GM11168 (cell line): ENCODE data around the gene ANKUB1.
"Not testable (repeated sequence)": the region's sequence is repeated elsewhere in the genome, so short reads cannot be mapped to it uniquely, and the experiment has no call there.

Source experiments
- in situ Hi-C: fragments of 300-500 bp; cut with MboI; formaldehyde crosslinking; loops from one replicate; pipeline ENCODE4 v1.12.0; 2022; ENCODE audit warnings: low sequenced_read_pairs; ENCODE audit not compliant: unreplicated experiment

ANKUB1 gene

DNA sequence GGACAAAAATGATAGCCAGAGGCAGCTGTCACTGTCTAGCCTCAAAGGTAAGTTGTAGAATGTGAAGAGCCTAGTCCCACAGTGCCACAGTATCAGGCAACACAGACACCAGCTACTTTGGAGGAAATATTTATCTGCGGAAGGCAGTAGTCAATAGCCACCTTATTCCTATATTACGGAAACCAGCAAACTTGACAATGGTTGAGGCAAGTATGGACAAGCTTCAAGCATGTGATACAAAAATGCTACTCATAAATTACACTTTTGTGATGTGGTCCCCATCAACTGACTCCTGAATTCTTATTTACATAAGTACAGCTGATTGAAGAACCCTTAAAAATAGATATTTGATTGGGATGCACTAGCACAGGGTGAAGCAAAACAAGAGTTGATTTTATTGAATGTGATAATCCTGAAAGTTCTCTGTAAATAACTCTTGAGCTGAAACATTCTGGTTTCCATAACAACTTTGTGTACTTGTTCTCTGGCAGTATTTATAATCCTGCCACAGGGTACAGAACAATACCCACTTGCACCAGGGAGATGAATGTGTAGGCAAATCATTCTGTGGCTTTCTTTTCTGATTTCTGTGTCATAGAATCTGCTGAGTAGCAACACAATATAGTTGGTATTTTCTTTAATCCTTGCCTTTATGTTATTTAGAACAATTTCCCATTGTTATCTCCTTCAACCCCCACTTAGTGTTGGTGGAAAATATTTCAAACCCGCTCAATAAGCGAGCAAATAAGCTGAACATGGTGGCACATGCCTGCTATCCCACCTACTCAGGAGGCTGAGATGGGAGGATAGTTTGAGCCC is at the start of gene ANKUB1:
ANKUB1 (minus strand) TSS at position 103 of the 819 bp plus-strand sequence. CDS start 188 bp downstream, outside the sequence.
- in situ Hi-C loops: no loop called here

- in situ Hi-C loops: no loop called here
Measured at GRCh38 chr3:149839896-149840295, 47.5 kb upstream of the ANKUB1 start.

DNA sequence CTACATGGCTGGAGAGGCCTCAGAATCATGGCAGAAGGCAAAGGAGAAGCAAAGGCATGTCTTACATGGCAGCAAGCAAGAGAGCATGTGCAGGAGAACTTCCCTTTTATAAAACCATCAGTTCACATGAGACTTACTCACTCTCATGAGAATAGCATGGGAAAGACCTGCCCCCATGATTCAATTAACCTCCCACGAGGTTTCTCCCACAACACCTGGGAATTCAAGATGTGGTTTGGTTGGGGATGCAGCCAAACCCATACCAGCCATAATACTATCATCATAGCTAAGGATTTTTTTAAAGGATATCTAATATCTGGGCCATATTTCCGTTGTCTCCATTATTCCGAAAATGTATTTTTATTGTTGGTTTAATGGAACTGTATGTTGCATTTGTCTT is 47.1 kb upstream of the ANKUB1 start:
- in situ Hi-C loops: not testable (repeated sequence)

DNA sequence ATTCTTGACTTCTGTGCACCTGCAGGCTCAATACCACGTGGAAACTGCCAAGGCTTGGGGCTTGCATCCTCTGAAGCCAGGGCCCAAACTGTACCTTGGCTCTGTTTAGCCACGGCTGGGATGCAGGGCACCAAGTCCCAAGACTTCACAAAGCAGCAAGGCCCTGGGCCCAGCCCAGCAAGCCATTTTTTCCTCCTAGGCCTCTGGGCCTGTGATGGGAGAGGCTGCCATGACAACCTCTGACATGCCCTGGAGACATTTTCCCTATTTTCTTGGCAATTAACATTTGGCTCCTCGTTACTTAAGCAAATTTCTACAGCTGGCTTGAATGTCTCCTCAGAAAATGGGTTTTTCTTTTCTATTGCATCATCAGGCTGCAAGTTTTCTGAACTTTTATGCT is 46.1 kb upstream of the ANKUB1 start:
- in situ Hi-C loops: not testable (repeated sequence)

DNA sequence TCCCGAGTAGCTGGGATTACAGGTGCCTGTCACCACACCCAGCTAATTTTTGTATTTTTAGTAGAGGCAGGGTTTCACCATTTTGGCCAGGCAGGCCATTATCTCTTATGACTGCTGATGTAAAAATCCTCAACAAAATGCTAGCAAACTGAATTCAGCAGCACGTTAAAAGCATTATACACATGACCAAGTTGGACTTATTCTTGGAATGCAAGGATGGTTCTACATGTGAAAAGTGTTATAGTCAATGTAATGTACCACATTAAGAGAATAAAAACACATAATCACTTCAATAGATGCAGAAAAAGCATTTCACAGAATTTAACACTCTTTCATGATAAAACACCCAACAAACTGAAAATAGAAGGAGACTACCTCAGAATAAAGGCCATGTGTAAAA is 40.9 kb upstream of the ANKUB1 start:
- in situ Hi-C loops: no loop called here

GRCh38 chr3:149832086-149832485 is 39.7 kb upstream of the ANKUB1 start:
- in situ Hi-C loops: no loop called here

DNA sequence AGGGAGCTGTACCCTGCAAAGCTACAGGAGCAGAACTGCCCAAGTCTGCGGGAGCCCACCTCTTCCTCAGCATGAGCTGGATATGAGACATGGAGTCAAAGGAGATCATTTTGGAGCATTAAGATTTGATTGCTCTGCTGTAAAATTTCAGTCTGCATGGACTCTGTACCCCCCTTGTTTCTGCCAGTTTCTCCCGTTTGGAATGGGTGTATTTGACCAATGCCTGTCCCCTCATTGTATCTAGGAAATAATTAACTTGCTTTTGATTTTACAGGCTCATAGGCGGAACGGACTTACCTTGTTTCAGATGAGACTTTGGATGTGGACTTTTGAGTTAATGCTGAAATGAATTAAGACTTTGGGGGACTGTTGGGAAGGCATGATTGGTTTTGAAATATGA is 39.0 kb upstream of the ANKUB1 start:
- in situ Hi-C loops: no loop called here

DNA sequence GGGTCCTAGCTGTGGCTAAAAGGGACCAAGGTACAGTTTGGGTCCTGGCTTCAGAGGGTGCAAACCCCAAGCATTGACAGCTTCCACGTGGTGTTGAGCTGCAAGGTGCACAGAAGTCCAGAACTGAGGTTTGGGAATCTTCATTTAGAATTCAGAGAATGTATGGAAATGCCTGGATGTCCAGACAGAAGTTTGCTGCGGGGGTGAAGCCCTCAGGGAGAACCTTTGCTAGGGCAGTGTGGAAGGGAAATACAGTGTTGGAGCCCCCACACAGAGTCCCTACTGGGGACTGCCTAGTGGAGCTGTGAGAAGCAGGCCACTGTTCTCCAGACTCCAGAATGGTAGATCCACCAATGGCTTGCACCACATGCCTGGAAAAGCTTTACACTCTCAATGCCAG is 38.5 kb upstream of the ANKUB1 start:
- in situ Hi-C loops: no loop called here

- in situ Hi-C loops: not testable (repeated sequence)
Measured at GRCh38 chr3:149829631-149830030, 37.3 kb upstream of the ANKUB1 start.

- in situ Hi-C loops: no loop called here
Measured at GRCh38 chr3:149828390-149828789, 36.0 kb upstream of the ANKUB1 start.

DNA sequence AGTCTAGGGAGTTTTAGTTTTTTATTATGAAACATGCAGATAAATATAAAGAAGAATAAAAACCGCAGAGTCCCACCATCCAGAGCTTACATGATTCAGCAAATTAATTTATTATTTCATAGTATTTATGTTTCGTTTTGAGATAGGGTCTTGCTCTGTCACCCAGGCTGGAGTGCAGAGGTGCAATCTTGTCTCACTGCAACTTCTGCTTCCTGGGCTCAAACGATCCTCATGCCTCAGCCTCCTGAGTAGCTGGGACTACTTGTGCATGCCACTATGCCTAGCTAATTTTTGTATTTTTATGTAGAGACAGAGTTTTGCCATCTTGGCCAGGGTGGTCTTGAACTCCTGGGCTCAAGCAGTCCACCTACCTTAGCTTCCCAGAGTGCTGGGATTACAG is 34.3 kb upstream of the ANKUB1 start:
- in situ Hi-C loops: no loop called here

GRCh38 chr3:149820183-149820582 is 27.8 kb upstream of the ANKUB1 start:
- in situ Hi-C loops: no loop called here

DNA sequence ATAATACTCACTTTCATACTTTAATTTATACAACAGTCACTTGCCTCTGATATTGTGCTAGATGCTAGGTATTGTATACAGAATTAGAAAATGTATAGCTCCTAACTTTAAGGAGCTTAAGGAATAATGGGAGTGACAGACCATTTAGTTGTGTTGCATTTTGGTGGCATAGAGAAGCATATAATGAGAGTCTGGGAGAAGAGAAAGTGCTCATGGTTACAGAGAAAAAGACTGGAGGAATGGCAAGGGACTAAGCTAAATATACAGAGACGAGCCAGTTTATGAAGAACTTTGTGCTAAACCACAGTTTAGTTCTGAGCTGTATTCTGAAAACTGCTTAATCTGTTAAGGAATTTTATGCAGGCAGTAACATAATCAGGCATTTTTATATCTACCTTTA is 27.1 kb upstream of the ANKUB1 start:
- in situ Hi-C loops: no loop called here

DNA sequence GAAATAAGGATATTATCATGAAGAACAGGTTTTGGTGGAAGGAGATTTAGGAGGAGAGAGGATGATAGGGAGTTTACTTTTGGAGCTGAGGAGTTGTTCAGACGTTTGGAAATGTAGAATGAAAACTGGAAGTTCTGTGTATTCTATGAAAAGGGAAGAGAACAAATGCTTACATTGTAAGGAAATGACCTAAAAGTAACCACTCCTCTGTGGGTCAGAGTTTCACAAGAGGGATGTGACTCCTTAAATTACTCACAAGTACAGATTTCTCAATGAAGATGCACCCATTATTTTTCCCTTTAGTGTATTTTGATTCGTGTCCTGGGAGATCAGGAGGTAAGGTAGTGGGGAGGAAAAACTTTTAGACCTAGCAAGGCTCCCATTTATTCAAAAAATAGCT is 24.6 kb upstream of the ANKUB1 start:
- in situ Hi-C loops: no loop called here

DNA sequence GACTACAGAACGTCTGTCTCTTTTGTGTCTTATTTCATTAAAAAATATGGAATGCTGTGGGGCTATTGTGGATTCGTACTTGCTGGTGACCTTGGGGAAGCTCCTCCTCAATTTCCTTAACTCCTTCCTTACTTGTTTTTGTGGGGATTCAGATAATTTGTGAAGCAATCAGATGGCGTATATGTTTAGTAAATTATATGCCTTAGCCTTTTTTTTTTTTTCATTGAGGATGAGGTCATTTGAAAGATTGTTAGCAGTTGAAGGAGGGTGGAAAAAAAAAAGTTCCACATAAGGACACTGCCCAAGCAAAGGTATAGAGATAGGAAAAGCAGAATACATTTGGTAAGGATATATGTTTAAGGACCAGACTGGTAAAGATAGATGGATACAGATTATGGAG is 24.0 kb upstream of the ANKUB1 start:
- in situ Hi-C loops: no loop called here

DNA sequence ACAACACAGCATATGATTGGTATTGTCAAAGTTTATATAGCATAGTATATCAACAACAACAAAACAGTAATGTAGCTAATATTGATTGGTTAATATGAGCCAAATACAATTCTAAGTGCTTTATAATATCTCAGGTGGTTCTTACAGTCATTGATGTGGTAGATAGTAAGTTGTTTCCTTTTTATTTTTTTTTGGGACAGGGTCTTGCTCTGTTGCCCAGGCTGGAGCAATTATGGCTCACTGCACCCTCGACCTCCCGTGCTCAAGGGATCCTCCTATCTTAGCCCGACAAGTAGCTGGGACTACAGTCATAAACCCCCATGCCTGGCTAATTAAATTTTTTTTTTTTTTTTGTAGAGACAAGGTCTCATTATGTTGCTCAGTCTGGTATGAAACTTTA is 23.4 kb upstream of the ANKUB1 start:
- in situ Hi-C loops: no loop called here

DNA sequence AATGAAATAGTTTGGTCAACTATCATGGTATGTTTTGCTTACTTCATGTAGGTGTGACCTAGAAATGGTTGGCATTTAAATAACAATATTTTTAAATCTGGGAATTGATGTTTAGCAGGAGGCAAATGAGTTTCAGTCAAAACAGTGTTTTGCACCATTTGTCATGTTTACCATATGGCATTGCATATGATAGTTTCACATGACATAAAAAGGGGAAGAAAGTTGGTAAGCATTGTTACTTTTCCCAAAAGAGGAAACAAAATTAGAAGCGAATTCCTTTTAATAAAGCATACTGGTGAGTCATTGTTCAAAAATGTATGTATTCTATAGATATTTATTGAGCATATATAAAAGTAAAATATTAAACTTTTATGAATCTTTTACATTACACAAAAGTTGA is 23.0 kb upstream of the ANKUB1 start:
- in situ Hi-C loops: no loop called here

GRCh38 chr3:149813367-149814281 is 21.3 kb upstream of the ANKUB1 start:
- in situ Hi-C loops: no loop called here

- in situ Hi-C loops: no loop called here
Measured at GRCh38 chr3:149812606-149813366, 20.4 kb upstream of the ANKUB1 start, which contains the start of gene RNF13. Gene RNF13, plus strand, starts transcription at chr3:149813215. Its CDS starts 32,812 bp downstream, at chr3:149846027.

DNA sequence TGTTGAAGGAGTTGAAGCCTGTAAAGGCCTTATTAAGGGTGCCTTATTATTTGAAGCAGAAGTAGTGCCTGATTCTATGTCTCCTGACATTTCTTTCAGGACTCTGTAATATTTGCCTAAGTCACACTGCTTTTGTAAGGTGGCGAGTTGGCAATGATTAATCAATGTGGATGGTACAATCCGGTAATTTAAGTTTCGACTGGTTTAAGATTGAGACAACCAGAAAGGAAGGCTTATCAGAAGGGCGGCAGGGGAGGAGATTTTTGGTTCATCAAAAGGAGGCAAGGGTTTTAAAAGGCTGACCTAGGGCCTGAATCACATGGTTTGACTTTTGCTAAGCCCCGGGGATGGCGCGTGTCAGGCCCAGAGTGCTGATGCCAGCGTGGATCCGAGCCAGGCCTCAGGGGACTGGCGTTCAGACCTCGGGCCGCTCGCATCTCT is 19.8 kb upstream of the ANKUB1 start:
- in situ Hi-C loops: no loop called here
